ENCODE data around the gene ZBTB32.

DNA sequence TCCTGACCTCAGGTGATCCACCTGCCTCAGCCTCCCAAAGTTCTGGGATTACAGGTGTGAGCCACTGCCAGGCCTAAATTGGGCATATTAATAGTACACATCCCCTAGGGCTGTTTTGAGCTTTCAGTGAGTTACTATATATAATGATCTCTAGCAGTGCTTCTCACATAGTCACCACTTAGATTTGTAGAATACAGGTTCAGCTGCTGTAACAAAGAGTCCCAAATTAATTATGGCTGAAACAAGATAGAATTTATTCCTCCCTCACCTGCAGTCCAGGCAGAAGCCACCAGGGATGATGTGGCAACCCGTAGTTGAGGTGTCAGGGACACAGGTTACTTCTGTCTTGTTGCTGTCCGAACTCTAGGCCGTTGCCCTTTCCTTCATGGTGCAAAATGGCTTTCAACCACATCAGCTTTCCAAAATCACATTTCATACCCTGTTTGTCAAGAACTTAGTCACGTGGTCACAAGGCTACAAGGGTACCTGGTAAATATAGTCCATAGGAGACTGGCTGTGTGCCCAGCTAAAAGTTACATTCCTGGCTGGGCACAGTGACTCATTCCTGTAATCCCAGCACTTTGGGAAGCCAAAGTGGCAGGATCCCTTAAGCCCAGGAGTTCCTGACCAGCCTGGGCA lies 56.5 kb downstream of the ZBTB32 start:
- TF ChIP-seq POLR2A (IDR thresholded peaks at IDR 0.05) = no peak
- TF ChIP-seq, protein P1, sequence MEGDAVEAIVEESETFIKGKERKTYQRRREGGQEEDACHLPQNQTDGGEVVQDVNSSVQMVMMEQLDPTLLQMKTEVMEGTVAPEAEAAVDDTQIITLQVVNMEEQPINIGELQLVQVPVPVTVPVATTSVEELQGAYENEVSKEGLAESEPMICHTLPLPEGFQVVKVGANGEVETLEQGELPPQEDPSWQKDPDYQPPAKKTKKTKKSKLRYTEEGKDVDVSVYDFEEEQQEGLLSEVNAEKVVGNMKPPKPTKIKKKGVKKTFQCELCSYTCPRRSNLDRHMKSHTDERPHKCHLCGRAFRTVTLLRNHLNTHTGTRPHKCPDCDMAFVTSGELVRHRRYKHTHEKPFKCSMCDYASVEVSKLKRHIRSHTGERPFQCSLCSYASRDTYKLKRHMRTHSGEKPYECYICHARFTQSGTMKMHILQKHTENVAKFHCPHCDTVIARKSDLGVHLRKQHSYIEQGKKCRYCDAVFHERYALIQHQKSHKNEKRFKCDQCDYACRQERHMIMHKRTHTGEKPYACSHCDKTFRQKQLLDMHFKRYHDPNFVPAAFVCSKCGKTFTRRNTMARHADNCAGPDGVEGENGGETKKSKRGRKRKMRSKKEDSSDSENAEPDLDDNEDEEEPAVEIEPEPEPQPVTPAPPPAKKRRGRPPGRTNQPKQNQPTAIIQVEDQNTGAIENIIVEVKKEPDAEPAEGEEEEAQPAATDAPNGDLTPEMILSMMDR (IDR thresholded peaks at IDR 0.05) = no peak
